Hepatic stellate cell (primary cell): Measurements from ENCODE around the gene LYPD6.

Source experiments
- DNase-seq: peaks from one replicate; pipeline ENCODE4 v3.0.0; 2011; ENCODE audit warnings: low spot score

Gene LYPD6

GRCh38 chr2:149409506-149409905, 79.1 kb downstream of the LYPD6 start:
- no peak for DNase-seq

GRCh38 chr2:149410701-149411484, 80.5 kb downstream of the LYPD6 start:
- no peak for DNase-seq

GRCh38 chr2:149413487-149413886, 83.1 kb downstream of the LYPD6 start:
- no peak for DNase-seq

- DNase-seq, result no peak
Measured at GRCh38 chr2:149415086-149415485, 84.7 kb downstream of the LYPD6 start.

GRCh38 chr2:149418065-149418464, 87.7 kb downstream of the LYPD6 start:
- no peak for DNase-seq

- no peak for DNase-seq
Measured at GRCh38 chr2:149420053-149420963, 89.9 kb downstream of the LYPD6 start.

- DNase-seq, result no peak
Measured at GRCh38 chr2:149421791-149422190, 91.4 kb downstream of the LYPD6 start.

- DNase-seq, result no peak
Measured at GRCh38 chr2:149422337-149422990, 92.1 kb downstream of the LYPD6 start.

- DNase-seq, result no peak
Measured at GRCh38 chr2:149422991-149423338, 92.6 kb downstream of the LYPD6 start.

GRCh38 chr2:149423630-149424029, 93.2 kb downstream of the LYPD6 start:
- DNase-seq, result no peak

GRCh38 chr2:149427387-149427786, 97.0 kb downstream of the LYPD6 start:
- no peak for DNase-seq

GRCh38 chr2:149428783-149429182, 98.4 kb downstream of the LYPD6 start:
- DNase-seq, result no peak

- DNase-seq, result no peak
Measured at GRCh38 chr2:149430743-149431736, 100.7 kb downstream of the LYPD6 start.

GRCh38 chr2:149438330-149438960, 108.1 kb downstream of the LYPD6 start:
- DNase-seq, result no peak

- no peak for DNase-seq
Measured at GRCh38 chr2:149441255-149441654, 110.9 kb downstream of the LYPD6 start.

GRCh38 chr2:149442346-149442745, 112.0 kb downstream of the LYPD6 start:
- DNase-seq, result no peak

- DNase-seq, result no peak
Measured at GRCh38 chr2:149443150-149443549, 112.8 kb downstream of the LYPD6 start.

- no peak for DNase-seq
Measured at GRCh38 chr2:149446748-149447147, 116.4 kb downstream of the LYPD6 start.

GRCh38 chr2:149448315-149448714, 117.9 kb downstream of the LYPD6 start:
- no peak for DNase-seq

- no peak for DNase-seq
Measured at GRCh38 chr2:149449017-149449416, 118.6 kb downstream of the LYPD6 start.
